ENCODE measurements around the gene HCN1. TPM values are rescaled to one million over a fixed set of nuclear protein-coding genes. Genes with fewer than 3 reads are reported as not detected.

The HCN1 gene
- polyA plus RNA-seq, 3 donors: not detected

- Histone ChIP-seq H3K4me2 (replicated peaks; ENCODE audit: extremely low read depth, low read length, poor library complexity, severe bottlenecking) (no peak overlapping the region), H3K36me3 (replicated peaks in 1 of 2; ENCODE audit: control insufficient read depth in 1 of 2, insufficient read depth in 2 of 2, low read length in 2 of 2) (no peaks in the 10 kb centered on the region), H3K27me3 (ENCODE audit: control insufficient read depth in 2 of 2, insufficient read depth in 2 of 2, low read length in 2 of 2) (no peaks in the 10 kb centered on the region), H4K20me1 (ENCODE audit: insufficient read depth, low read length) (no peaks in the 10 kb centered on the region), H3K9ac (ENCODE audit: insufficient read depth, low read length, poor library complexity, severe bottlenecking) (no peak overlapping the region), H3K4me3 (replicated peaks in 1 of 3; ENCODE audit: low read depth in 2 of 3, low read length in 3 of 3) (no peak overlapping the region), H3K79me2 (ENCODE audit: insufficient read depth, low read length) (no peaks in the 10 kb centered on the region), H3K27ac (ENCODE audit: low read depth in 1 of 2, low read length in 2 of 2) (no peak overlapping the region), H3K4me1 (ENCODE audit: control insufficient read depth in 1 of 2, insufficient read depth in 2 of 2, low read length in 2 of 2) (no peaks in the 10 kb centered on the region), H2AFZ (ENCODE audit: insufficient read depth, low read depth, low read length, poor library complexity, severe bottlenecking) (no peak overlapping the region), H3K9me3 (replicated peaks in 1 of 2; ENCODE audit: control insufficient read depth in 1 of 2, insufficient read depth in 1 of 2, low read length in 2 of 2) (peaks cover 0 to 4% of the 10 kb centered on the region in 2 donors)
- H3K27me3 Mint-ChIP-seq (ENCODE audit: low read depth in 3 of 3): no peaks in the 10 kb centered on the region
- H3K36me3 Mint-ChIP-seq: no peaks in the 10 kb centered on the region
- no peak overlapping the region for H3K27ac Mint-ChIP-seq
- intact Hi-C loops (cut with micrococcal nuclease): no loop called here
- DNase-seq: no peak
- H3K9me3 Mint-ChIP-seq: peaks cover 0 to 7% (median 2%) of the 10 kb centered on the region in 7 donors
- TF ChIP-seq CTCF (IDR thresholded peaks at IDR 0.05): no peak
- H3K4me1 Mint-ChIP-seq: no peaks in the 10 kb centered on the region
- no CpG with 5 or more reads among the region's 1 CpG for WGBS (ENCODE audit: insufficient coverage)
- H3K4me3 Mint-ChIP-seq: no peak overlapping the region
Measured at GRCh38 chr5:45279109-45279508, 417.1 kb downstream of the HCN1 start.

GRCh38 chr5:45277860-45278259 lies 418.3 kb downstream of the HCN1 start:
- H2AFZ ChIP-seq (ENCODE audit: insufficient read depth, low read depth, low read length, poor library complexity, severe bottlenecking): no peak overlapping the region
- H3K27me3 ChIP-seq (ENCODE audit: control insufficient read depth in 2 of 2, insufficient read depth in 2 of 2, low read length in 2 of 2): no peaks in the 10 kb centered on the region
- peaks cover 0 to 4% of the 10 kb centered on the region in 2 donors for H3K9me3 ChIP-seq (replicated peaks in 1 of 2; ENCODE audit: control insufficient read depth in 1 of 2, insufficient read depth in 1 of 2, low read length in 2 of 2)
- DNase-seq: no peak
- H3K27ac ChIP-seq (ENCODE audit: low read depth in 1 of 2, low read length in 2 of 2): no peak overlapping the region
- H3K36me3 Mint-ChIP-seq: no peaks in the 10 kb centered on the region
- no peak overlapping the region for H3K9ac ChIP-seq (ENCODE audit: insufficient read depth, low read length, poor library complexity, severe bottlenecking)
- H3K4me1 Mint-ChIP-seq: no peaks in the 10 kb centered on the region
- no peak overlapping the region for H3K4me3 ChIP-seq (replicated peaks in 1 of 3; ENCODE audit: low read depth in 2 of 3, low read length in 3 of 3)
- peaks cover 0 to 7% (median 2%) of the 10 kb centered on the region in 7 donors for H3K9me3 Mint-ChIP-seq
- H3K79me2 ChIP-seq (ENCODE audit: insufficient read depth, low read length): no peaks in the 10 kb centered on the region
- H3K4me2 ChIP-seq (replicated peaks; ENCODE audit: extremely low read depth, low read length, poor library complexity, severe bottlenecking): no peak overlapping the region
- H3K4me1 ChIP-seq (ENCODE audit: control insufficient read depth in 1 of 2, insufficient read depth in 2 of 2, low read length in 2 of 2): no peaks in the 10 kb centered on the region
- WGBS (ENCODE audit: insufficient coverage): 100% methylated on average over 1 of the region's 2 CpGs
- H3K27me3 Mint-ChIP-seq (ENCODE audit: low read depth in 3 of 3): no peaks in the 10 kb centered on the region
- H4K20me1 ChIP-seq (ENCODE audit: insufficient read depth, low read length): no peaks in the 10 kb centered on the region
- no peak overlapping the region for H3K27ac Mint-ChIP-seq
- intact Hi-C loops (cut with micrococcal nuclease): no loop called here
- H3K36me3 ChIP-seq (replicated peaks in 1 of 2; ENCODE audit: control insufficient read depth in 1 of 2, insufficient read depth in 2 of 2, low read length in 2 of 2): no peaks in the 10 kb centered on the region
- no peak for TF ChIP-seq CTCF (IDR thresholded peaks at IDR 0.05)
- no peak overlapping the region for H3K4me3 Mint-ChIP-seq
